Endodermal cell (in vitro differentiated cells): ENCODE data around the gene XXYLT1. TPM values are rescaled to one million over a fixed set of nuclear protein-coding genes. Genes with fewer than 3 reads are reported as not detected.
"Not testable (repeated sequence)": the region's sequence is repeated elsewhere in the genome, so short reads cannot be mapped to it uniquely, and the experiment has no call there.

Source experiments
- DNase-seq: peaks from one replicate; pipeline ENCODE4 v3.0.0-alpha.2; 2017
- H3K27ac ChIP-seq: 2 replicates; pipeline ENCODE4 v1.5.1; 2013; ENCODE audit warnings: mild to moderate bottlenecking, low read depth, low read length, moderate library complexity
- H3K27me3 ChIP-seq: 2 replicates; pipeline ENCODE4 v1.6.1; 2013; ENCODE audit warnings: mild to moderate bottlenecking, low read length, moderate library complexity; ENCODE audit not compliant: insufficient read depth, control insufficient read depth, poor library complexity, severe bottlenecking
- H3K36me3 ChIP-seq: 2 replicates; pipeline ENCODE4 v1.7.0; 2013; ENCODE audit warnings: mild to moderate bottlenecking, low read length, moderate library complexity; ENCODE audit not compliant: control insufficient read depth, insufficient read depth
- H3K4me1 ChIP-seq: one replicate; pipeline ENCODE4 v1.7.0; 2013; ENCODE audit warnings: low read length; ENCODE audit not compliant: control insufficient read depth, insufficient read depth
- H3K4me3 ChIP-seq: 2 replicates; pipeline ENCODE4 v1.5.1; 2013; ENCODE audit warnings: mild to moderate bottlenecking, low read length, moderate library complexity
- H3K9ac ChIP-seq: 2 replicates; pipeline ENCODE4 v1.6.1; 2013; ENCODE audit warnings: mild to moderate bottlenecking, low read length, moderate library complexity; ENCODE audit not compliant: poor library complexity, severe bottlenecking; ENCODE audit errors: extremely low read depth
- H3K9me3 ChIP-seq: 2 replicates; pipeline ENCODE4 v1.6.1; 2013; ENCODE audit warnings: mild to moderate bottlenecking, low read length, moderate library complexity; ENCODE audit not compliant: control insufficient read depth
- H3K27ac Mint-ChIP-seq: 2 replicates; pipeline ENCODE4 v1.8.0; 2020; ENCODE audit warnings: mixed read lengths
- H3K27me3 Mint-ChIP-seq: 2 replicates; pipeline ENCODE4 v1.8.0; 2021; ENCODE audit warnings: mild to moderate bottlenecking, mixed read lengths; ENCODE audit not compliant: insufficient read depth
- H3K36me3 Mint-ChIP-seq: 2 replicates; pipeline ENCODE4 v1.8.0; 2020; ENCODE audit warnings: low read depth, mixed read lengths
- H3K4me1 Mint-ChIP-seq: 2 replicates; pipeline ENCODE4 v1.8.0; 2020; ENCODE audit warnings: mixed read lengths
- H3K4me3 Mint-ChIP-seq: 2 replicates; pipeline ENCODE4 v1.8.0; 2020; ENCODE audit warnings: mild to moderate bottlenecking, moderate library complexity, mixed read lengths
- H3K9me3 Mint-ChIP-seq: 2 replicates; pipeline ENCODE4 v1.8.0; 2020; ENCODE audit warnings: mild to moderate bottlenecking, mixed read lengths
- CTCF ChIP-seq: fragments of 200-600 bp; sonication (generic); conservative IDR thresholded peaks from 2 replicates; pipeline ENCODE4 v1.5.0; 2021; ENCODE audit warnings: antibody characterized with exemption, mild to moderate bottlenecking
- WGBS, 2 experiments: methylation state at CpG; one replicate each; pipeline versions ENCODE4 v1.1.5 to v1.1.7; 2013; ENCODE audit warnings: missing lambda C conversion rate in 2 of 2, mixed read lengths in 1 of 2; ENCODE audit not compliant: insufficient coverage in 1 of 2, insufficient read length in 1 of 2; 5-methylcytosine and 5-hydroxymethylcytosine counted together
- total RNA-seq, 2 donors: library from RNA; stranded (reverse); fragmentation: NEBNext Ultra II Directional in 1 of 2; extraction: Animal tissue kit (Norgen Biotek cat#: 25700) in 1 of 2; gene quantifications; 2 replicates in 1 of 2; 3 replicates in 1 of 2; pipeline ENCODE4 v1.2.1, GENCODE V29; 2021

XXYLT1 gene
- total RNA-seq, 2 donors from 2014 or later, result 35.5 to 38.3 TPM

GRCh38 chr3:195040094-195040493 is 230.9 kb downstream of the XXYLT1 start:
- WGBS, 2 experiments, result 90 to 93% methylated on average over 5 to 11 of the region's 11 CpGs
- no peaks in the 10 kb centered on the region for H3K36me3 Mint-ChIP-seq
- Histone ChIP-seq H3K4me1 (no peaks in the 10 kb centered on the region), H3K9me3 (no peaks in the 10 kb centered on the region), H3K27me3 (no peaks in the 10 kb centered on the region), H3K4me3 (no peak overlapping the region), H3K9ac (no peak overlapping the region), H3K36me3 (no peaks in the 10 kb centered on the region), H3K27ac (no peak overlapping the region)
- peak; percentile 49 for DNase-seq
- peaks cover 7% of the 10 kb centered on the region for H3K27me3 Mint-ChIP-seq
- peaks cover 7% of the 10 kb centered on the region for H3K9me3 Mint-ChIP-seq
- H3K4me3 Mint-ChIP-seq, result no peak overlapping the region
- peaks cover 20% of the 10 kb centered on the region for H3K4me1 Mint-ChIP-seq
- no peak for TF ChIP-seq CTCF
- no peak overlapping the region for H3K27ac Mint-ChIP-seq

DNA sequence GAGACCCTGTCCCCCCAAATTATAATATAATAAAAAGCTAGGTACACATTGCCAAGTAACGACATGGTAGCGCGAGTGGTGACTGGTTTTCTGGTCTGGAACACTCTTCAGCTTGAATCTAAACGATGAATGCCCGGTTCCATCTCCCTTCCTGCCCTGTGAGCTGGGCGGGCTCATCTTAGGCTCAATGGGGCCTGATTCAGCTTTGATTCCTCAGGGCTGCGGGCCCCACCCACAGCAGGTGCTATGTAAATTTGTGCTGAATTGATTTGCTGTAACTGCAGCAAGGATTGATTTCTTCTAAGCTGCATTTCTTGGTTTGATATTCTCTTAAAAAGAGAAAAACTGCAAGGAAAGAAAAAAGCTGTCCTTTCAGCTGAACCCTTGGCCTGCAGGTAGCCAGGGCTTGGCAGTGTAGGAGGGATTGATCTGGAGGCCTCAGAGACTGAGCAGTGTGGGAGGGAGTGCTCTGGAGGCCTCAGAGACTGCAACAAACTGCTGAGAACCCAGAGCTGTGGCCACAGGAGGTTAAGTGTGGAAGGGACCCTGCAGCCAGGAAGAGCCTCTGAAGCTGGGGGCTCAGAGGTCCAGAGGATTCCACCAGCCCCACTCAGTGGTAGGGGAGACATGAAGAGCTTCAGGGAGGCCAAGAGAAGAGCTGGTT is 231.6 kb downstream of the XXYLT1 start:
- peaks cover 7% of the 10 kb centered on the region for H3K9me3 Mint-ChIP-seq
- H3K36me3 Mint-ChIP-seq, result no peaks in the 10 kb centered on the region
- Histone ChIP-seq H3K36me3 (no peaks in the 10 kb centered on the region), H3K4me3 (no peak overlapping the region), H3K9ac (no peak overlapping the region), H3K9me3 (no peaks in the 10 kb centered on the region), H3K4me1 (no peaks in the 10 kb centered on the region), H3K27ac (no peak overlapping the region), H3K27me3 (no peaks in the 10 kb centered on the region)
- H3K4me3 Mint-ChIP-seq, result no peak overlapping the region
- peaks cover 21% of the 10 kb centered on the region for H3K4me1 Mint-ChIP-seq
- 81 to 83% methylated on average over 5 to 7 of the region's 7 CpGs for WGBS, 2 experiments
- peak; percentile 46 for DNase-seq
- no peak for TF ChIP-seq CTCF
- peaks cover 10% of the 10 kb centered on the region for H3K27me3 Mint-ChIP-seq
- peak overlapping the region; percentile 20 for H3K27ac Mint-ChIP-seq

DNA sequence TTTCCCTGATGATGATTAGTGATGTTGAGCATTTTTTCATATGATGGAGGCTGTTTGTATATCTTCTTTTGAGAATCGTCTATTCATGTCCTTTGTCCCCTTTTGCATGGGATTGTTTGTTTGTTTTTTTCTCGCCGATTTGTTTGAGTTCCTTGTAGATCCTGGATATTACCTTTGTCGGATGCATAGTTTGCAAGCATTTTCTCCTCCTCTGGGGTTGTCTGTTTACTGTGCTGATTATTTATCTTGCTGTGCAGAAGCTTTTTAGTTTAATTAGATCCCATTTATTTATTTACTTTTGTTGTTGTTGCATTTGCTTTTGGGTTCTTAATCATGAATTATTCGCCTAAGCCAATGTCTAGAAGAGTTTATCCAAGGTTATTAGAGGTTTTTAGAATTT is 232.8 kb downstream of the XXYLT1 start:
- Histone ChIP-seq H3K9me3 (no peaks in the 10 kb centered on the region), H3K27me3 (no peaks in the 10 kb centered on the region), H3K4me3 (no peak overlapping the region), H3K36me3 (no peaks in the 10 kb centered on the region), H3K4me1 (peaks cover 3% of the 10 kb centered on the region), H3K27ac (no peak overlapping the region), H3K9ac (no peak overlapping the region)
- 93 to 100% methylated on average over 1 to 5 of the region's 5 CpGs for WGBS, 2 experiments
- TF ChIP-seq CTCF, result no peak
- H3K36me3 Mint-ChIP-seq, result no peaks in the 10 kb centered on the region
- no peak for DNase-seq
- no peak overlapping the region for H3K27ac Mint-ChIP-seq
- H3K9me3 Mint-ChIP-seq, result peaks cover 7% of the 10 kb centered on the region
- H3K4me1 Mint-ChIP-seq, result peaks cover 32% of the 10 kb centered on the region
- peaks cover 14% of the 10 kb centered on the region for H3K27me3 Mint-ChIP-seq
- no peak overlapping the region for H3K4me3 Mint-ChIP-seq

GRCh38 chr3:195037586-195037985 is 233.4 kb downstream of the XXYLT1 start:
- H3K4me3 ChIP-seq, H3K27ac Mint-ChIP-seq, DNase-seq, H3K36me3 Mint-ChIP-seq, H3K36me3 ChIP-seq, H3K4me3 Mint-ChIP-seq, H3K9me3 ChIP-seq, H3K9me3 Mint-ChIP-seq, H3K4me1 ChIP-seq, H3K27me3 ChIP-seq, H3K9ac ChIP-seq, H3K27ac ChIP-seq: not testable (repeated sequence)
- Mint-ChIP-seq H3K27me3 (peaks cover 14% of the 10 kb centered on the region), H3K4me1 (peaks cover 33% of the 10 kb centered on the region)
- WGBS, 2 experiments, result 96 to 100% methylated on average over 2 to 3 of the region's 3 CpGs
